Neural cell (in vitro differentiated cells): Measurements from ENCODE around the gene COQ10A.

Source experiments
- CTCF ChIP-seq: fragments of 450-650 bp; IDR thresholded peaks from 2 replicates; pipeline ENCODE4 v1.5.1; 2014; ENCODE audit warnings: antibody characterized with exemption, mild to moderate bottlenecking, moderate library complexity; ENCODE audit not compliant: poor library complexity, severe bottlenecking
- EP300 ChIP-seq: fragments of 450-650 bp; conservative IDR thresholded peaks from 2 replicates; pipeline ENCODE4 v1.6.1; 2014; ENCODE audit warnings: antibody characterized with exemption, mild to moderate bottlenecking, moderate library complexity; ENCODE audit not compliant: poor library complexity, severe bottlenecking
- EZH2 ChIP-seq: fragments of 200-600, 300-800 bp; shearing (Covaris generic), sonication (generic); IDR thresholded peaks from 2 replicates; pipeline ENCODE4 v1.6.1; 2014; ENCODE audit warnings: antibody characterized with exemption, low read length, borderline replicate concordance, mild to moderate bottlenecking; ENCODE audit not compliant: insufficient read depth, poor library complexity, severe bottlenecking
- POLR2AphosphoS5 ChIP-seq: IDR thresholded peaks from 2 replicates; pipeline ENCODE4 v1.6.1; 2012
- RAD21 ChIP-seq: fragments of 450-650 bp; conservative IDR thresholded peaks from 2 replicates; pipeline ENCODE4 v1.6.1; 2014; ENCODE audit warnings: antibody characterized with exemption, mild to moderate bottlenecking, moderate library complexity
- REST ChIP-seq: IDR thresholded peaks from 2 replicates; pipeline ENCODE4 v1.6.1; 2012; ENCODE audit warnings: borderline replicate concordance
- TAF1 ChIP-seq: IDR thresholded peaks from 2 replicates; pipeline ENCODE4 v1.6.1; 2012; ENCODE audit warnings: low read depth

GRCh38 chr12:56224954-56225353, 41.8 kb upstream of the COQ10A start:
- TF ChIP-seq CTCF (no peak), REST (no peak), EP300 (no peak), EZH2 (no peak), POLR2AphosphoS5 (no peak), RAD21 (no peak), TAF1 (no peak)
